Smooth muscle cell (in vitro differentiated cells): ENCODE results near the gene WDR54. TPM values are rescaled to one million over a fixed set of nuclear protein-coding genes. Genes with fewer than 3 reads are reported as not detected.

ENCODE experiments used
- DNase-seq: peaks from one replicate; lab custom pipeline; 2025; ENCODE audit not compliant: unreplicated experiment; lab: John Stamatoyannopoulos, UW
- H2AFZ ChIP-seq: fragments of 200-600 bp; sonication (generic); 2 replicates; pipeline ENCODE4 v1.6.0; 2016; ENCODE audit warnings: antibody characterized with exemption, low read depth, mild to moderate bottlenecking
- H3F3A ChIP-seq: fragments of 200-600 bp; sonication (generic); 2 replicates; pipeline ENCODE4 v1.6.0; 2017; ENCODE audit warnings: antibody characterized with exemption, low read depth
- H3K27ac ChIP-seq: fragments of 200-600 bp; sonication (generic); 2 replicates; pipeline ENCODE4 v1.5.1; 2016; ENCODE audit warnings: low read depth, mild to moderate bottlenecking
- H3K27me3 ChIP-seq: fragments of 200-600 bp; sonication (generic); 2 replicates; pipeline ENCODE4 v1.6.1; 2016; ENCODE audit warnings: low read depth, mild to moderate bottlenecking
- H3K36me3 ChIP-seq: fragments of 200-600 bp; sonication (generic); 2 replicates; pipeline ENCODE4 v1.5.1; 2016; ENCODE audit warnings: low read depth
- H3K4me1 ChIP-seq: fragments of 200-600 bp; sonication (generic); 2 replicates; pipeline ENCODE4 v1.5.1; 2016; ENCODE audit warnings: low read depth
- H3K4me2 ChIP-seq: fragments of 200-600 bp; sonication (generic); 2 replicates; pipeline ENCODE4 v1.6.0; 2016; ENCODE audit warnings: mild to moderate bottlenecking
- H3K4me3 ChIP-seq: fragments of 200-600 bp; sonication (generic); 2 replicates; pipeline ENCODE4 v1.5.1; 2016; ENCODE audit warnings: mild to moderate bottlenecking
- H3K79me2 ChIP-seq: fragments of 200-600 bp; sonication (generic); 2 replicates; pipeline ENCODE4 v1.6.0; 2016; ENCODE audit warnings: low read depth, mild to moderate bottlenecking
- H3K9ac ChIP-seq: fragments of 200-600 bp; sonication (generic); 2 replicates; pipeline ENCODE4 v1.6.0; 2016; ENCODE audit warnings: low read depth
- H3K9me3 ChIP-seq: fragments of 200-600 bp; sonication (generic); replicated peaks from 2 replicates; pipeline ENCODE4 v1.5.1; 2016; ENCODE audit warnings: low read depth
- H4K20me1 ChIP-seq: fragments of 200-600 bp; sonication (generic); 2 replicates; pipeline ENCODE4 v1.6.0; 2016; ENCODE audit warnings: low read depth
- CTCF ChIP-seq: fragments of 200-600 bp; sonication (generic); IDR thresholded peaks from 2 replicates; pipeline ENCODE4 v1.5.1; 2017; ENCODE audit warnings: borderline replicate concordance, mild to moderate bottlenecking, antibody characterized with exemption; ENCODE audit not compliant: insufficient read depth, poor library complexity, severe bottlenecking
- WGBS: methylation state at CpG from one replicate; pipeline ENCODE4 v1.1.7; 2016; ENCODE audit warnings: low lambda C conversion rate; 5-methylcytosine and 5-hydroxymethylcytosine counted together
- polyA plus RNA-seq: library from polyadenylated mRNA; unstranded; fragments of >200 nt; fragmentation: Nextera tagmentation; extraction: Ambion mirVana; gene quantifications from 2 replicates; pipeline ENCODE4 v1.2.1, GENCODE V29; 2016
- total RNA-seq: library from RNA; depleted of rRNA; stranded (reverse); fragments of >200 nt; gene quantifications from 2 replicates; pipeline ENCODE4 v1.2.3, GENCODE V29; 2014

Gene WDR54
- total and polyA plus RNA-seq, 2 experiments from 2014 or later: 52.3 to 59.2 TPM

DNA sequence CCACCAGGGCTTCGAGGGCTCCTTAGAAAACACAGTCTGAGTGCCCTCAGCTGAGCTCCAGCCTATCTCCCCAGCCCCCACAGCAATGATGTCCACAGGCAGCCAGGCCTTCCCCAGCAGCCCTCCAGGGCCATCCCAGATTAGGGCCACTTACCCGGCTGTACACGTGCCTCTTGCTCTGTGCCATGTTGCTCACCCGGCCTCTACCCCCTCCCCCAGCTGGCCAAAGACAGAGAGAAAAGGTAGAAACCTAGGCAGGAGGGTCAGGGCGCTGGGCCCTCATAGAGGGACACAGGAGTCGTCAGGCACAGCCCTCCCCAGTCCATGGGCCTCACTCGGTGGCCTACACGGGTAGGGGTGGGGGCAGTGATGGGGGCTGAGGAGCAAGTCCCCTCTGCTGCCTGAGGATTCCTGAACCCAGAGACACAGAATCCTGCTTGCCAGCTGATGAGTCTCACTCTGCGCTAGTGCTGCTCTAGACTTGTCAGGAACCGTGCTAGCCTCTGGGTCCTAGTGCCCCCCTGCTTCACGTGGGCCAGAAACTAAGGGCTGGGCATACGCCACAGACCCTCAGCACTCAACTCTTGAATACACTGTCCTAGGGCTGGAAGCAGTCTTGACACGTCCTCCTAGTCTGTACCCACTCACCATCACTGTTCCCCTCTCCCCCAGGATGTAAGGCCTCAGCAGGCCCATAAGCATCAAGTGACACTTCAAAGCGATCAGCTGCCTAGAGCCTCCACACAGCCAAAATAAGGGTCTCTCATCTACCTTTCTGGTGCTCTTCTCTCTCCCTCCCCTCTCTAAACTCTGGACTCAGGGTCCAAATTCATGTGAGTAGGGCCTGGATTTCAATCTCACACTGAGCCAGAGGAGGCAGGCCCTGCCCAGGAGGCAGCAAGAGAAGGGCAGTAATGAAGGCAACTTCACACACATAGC, 41.4 kb upstream of the WDR54 start, which contains the start of gene DCTN1:
Gene DCTN1 (minus strand): TSS at position 461 of the 939 bp plus-strand sequence. CDS start 274 bp downstream, at position 187.
- peaks cover 81% of the 10 kb centered on the region for H4K20me1 ChIP-seq
- H3K4me1 ChIP-seq: peaks cover 25% of the 10 kb centered on the region
- peak within 1 kb of the TSS; percentile 85 for H3K4me2 ChIP-seq
- H3K79me2 ChIP-seq: peaks cover 82% of the 10 kb centered on the region
- H3F3A ChIP-seq: no peaks in the 10 kb centered on the region
- no peak for TF ChIP-seq CTCF
- DNase-seq: peak; percentile 32
- H3K27ac ChIP-seq: peak within 1 kb of the TSS; percentile 77
- peak within 1 kb of the TSS; percentile 46 for H3K4me3 ChIP-seq
- WGBS: 22% methylated on average over 14 of the region's 14 CpGs
- no peaks in the 10 kb centered on the region for H3K27me3 ChIP-seq
- H2AFZ ChIP-seq: peak within 1 kb of the TSS; percentile 10
- H3K9me3 ChIP-seq: no peaks in the 10 kb centered on the region
- no peaks in the 10 kb centered on the region for H3K36me3 ChIP-seq
- peak within 1 kb of the TSS; percentile 38 for H3K9ac ChIP-seq

DNA sequence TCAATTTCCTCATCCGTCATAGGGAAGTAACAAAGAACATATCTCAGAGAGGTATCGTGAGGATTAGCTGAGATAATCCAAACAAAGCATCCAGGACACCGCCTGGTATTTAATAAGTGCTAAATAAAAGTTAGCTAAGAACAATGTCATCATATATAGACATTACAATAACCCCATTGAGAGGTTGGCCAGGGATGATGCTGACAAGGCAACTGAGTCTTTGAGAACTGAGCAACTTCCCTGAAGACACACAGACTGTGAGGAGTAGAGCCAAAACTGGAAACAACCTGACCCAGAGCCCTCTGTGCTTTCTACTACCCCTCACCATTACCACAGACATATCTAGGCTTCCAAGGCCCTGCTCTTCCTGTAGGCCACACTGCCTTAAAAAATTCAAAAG, 39.8 kb upstream of the WDR54 start:
- Histone ChIP-seq H3K4me3 (no peak overlapping the region), H3K79me2 (peaks cover 95% of the 10 kb centered on the region), H3K9ac (no peak overlapping the region), H3K36me3 (no peaks in the 10 kb centered on the region), H4K20me1 (peaks cover 95% of the 10 kb centered on the region), H3F3A (no peaks in the 10 kb centered on the region), H3K27ac (no peak overlapping the region), H3K27me3 (no peaks in the 10 kb centered on the region), H3K4me2 (no peak overlapping the region), H3K4me1 (peaks cover 23% of the 10 kb centered on the region), H3K9me3 (no peaks in the 10 kb centered on the region), H2AFZ (no peak overlapping the region)
- no peak for DNase-seq
- no peak for TF ChIP-seq CTCF
- WGBS: 96% methylated on average over 3 of the region's 3 CpGs

DNA sequence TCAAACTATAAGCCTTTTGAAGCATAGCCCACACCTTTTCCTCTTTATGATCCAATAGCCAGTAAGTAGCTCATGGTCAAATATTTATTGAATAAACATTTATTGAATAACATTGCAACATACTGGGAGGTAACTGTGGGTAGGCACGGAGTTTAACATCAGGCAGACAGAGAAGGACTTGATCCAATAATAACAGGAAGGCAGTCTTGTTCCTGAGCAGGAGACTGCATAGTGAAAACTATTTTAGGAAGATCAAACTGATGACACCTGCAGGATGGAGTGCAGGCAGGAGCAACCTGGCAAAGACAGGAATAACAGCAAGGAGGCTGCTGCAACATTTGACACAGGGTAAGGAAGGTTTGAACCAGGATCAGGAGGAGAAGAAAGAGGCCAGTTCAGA, 38.3 kb upstream of the WDR54 start:
- H4K20me1 ChIP-seq: peaks cover 97% of the 10 kb centered on the region

More for the DNA sequence above, 38.3 kb upstream of the WDR54 start:
- TF ChIP-seq CTCF: no peak
- Histone ChIP-seq H3K9ac (no peak overlapping the region), H3K79me2 (peaks cover 96% of the 10 kb centered on the region), H2AFZ (no peak overlapping the region), H3K4me2 (no peak overlapping the region), H3K27ac (no peak overlapping the region), H3K27me3 (no peaks in the 10 kb centered on the region), H3K4me1 (peaks cover 23% of the 10 kb centered on the region), H3K4me3 (no peak overlapping the region), H3K36me3 (no peaks in the 10 kb centered on the region), H3K9me3 (no peaks in the 10 kb centered on the region), H3F3A (peaks cover 2% of the 10 kb centered on the region)
- DNase-seq: no peak
- WGBS: 94% methylated on average over 1 of the region's 1 CpG
